ENCODE data around the gene C10orf62. TPM values are rescaled to one million over a fixed set of nuclear protein-coding genes. Genes with fewer than 3 reads are reported as not detected.

Gene C10orf62, protein sequence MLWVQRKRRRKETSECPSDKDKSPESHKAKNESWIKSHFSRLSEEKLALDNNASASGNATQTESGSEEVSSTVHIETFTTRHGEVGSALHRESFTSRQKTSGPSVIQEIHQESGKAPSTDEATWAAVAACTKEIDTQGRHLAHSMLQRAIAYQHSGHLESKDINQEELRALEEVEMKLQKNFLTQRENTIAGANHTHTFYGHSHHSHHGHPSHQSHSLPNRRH
- not detected in 2 replicates for total RNA-seq
- long read RNA-seq = 0 reads

DNA sequence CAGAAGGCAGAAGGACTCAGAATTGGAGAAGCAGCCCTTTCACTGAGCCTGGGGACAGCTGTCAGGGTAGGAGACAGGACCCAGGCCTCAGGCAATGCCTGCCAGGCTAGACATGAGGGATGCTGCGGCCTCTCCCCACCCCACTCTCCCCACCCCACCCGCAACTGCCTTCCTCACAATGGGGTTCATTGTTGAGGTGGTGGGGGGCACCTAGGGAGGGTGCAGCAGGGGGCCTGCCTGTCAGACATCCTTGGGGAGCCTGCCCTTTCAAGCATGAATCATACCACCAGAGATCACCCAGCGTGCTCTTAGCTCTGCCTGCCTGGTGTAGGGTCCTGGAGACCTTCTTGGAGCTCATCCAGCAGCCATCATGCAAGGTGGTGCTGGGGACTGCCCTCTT is at the start of gene C10orf62:
TSS of gene C10orf62 (plus strand) at position 243 of the 400 bp plus-strand sequence. CDS start 177 bp downstream, outside the sequence.
- Mint-ChIP-seq H3K4me1 (peaks cover 9% of the 10 kb centered on the region), H3K27ac (ENCODE audit: unreplicated experiment) (peak within 1 kb of the TSS; percentile 75), H3K27me3 (ENCODE audit: low read depth) (no peaks in the 10 kb centered on the region), H3K4me3 (no peak within 1 kb of the TSS), H3K36me3 (ENCODE audit: low read depth) (no peaks in the 10 kb centered on the region), H3K9me3 (no peaks in the 10 kb centered on the region)
- TF ChIP-seq, protein P1, sequence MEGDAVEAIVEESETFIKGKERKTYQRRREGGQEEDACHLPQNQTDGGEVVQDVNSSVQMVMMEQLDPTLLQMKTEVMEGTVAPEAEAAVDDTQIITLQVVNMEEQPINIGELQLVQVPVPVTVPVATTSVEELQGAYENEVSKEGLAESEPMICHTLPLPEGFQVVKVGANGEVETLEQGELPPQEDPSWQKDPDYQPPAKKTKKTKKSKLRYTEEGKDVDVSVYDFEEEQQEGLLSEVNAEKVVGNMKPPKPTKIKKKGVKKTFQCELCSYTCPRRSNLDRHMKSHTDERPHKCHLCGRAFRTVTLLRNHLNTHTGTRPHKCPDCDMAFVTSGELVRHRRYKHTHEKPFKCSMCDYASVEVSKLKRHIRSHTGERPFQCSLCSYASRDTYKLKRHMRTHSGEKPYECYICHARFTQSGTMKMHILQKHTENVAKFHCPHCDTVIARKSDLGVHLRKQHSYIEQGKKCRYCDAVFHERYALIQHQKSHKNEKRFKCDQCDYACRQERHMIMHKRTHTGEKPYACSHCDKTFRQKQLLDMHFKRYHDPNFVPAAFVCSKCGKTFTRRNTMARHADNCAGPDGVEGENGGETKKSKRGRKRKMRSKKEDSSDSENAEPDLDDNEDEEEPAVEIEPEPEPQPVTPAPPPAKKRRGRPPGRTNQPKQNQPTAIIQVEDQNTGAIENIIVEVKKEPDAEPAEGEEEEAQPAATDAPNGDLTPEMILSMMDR (conservative IDR thresholded peaks at IDR 0.05) = no peak
- DNase-seq (ENCODE audit: low read depth, low spot score) = no peak

DNA sequence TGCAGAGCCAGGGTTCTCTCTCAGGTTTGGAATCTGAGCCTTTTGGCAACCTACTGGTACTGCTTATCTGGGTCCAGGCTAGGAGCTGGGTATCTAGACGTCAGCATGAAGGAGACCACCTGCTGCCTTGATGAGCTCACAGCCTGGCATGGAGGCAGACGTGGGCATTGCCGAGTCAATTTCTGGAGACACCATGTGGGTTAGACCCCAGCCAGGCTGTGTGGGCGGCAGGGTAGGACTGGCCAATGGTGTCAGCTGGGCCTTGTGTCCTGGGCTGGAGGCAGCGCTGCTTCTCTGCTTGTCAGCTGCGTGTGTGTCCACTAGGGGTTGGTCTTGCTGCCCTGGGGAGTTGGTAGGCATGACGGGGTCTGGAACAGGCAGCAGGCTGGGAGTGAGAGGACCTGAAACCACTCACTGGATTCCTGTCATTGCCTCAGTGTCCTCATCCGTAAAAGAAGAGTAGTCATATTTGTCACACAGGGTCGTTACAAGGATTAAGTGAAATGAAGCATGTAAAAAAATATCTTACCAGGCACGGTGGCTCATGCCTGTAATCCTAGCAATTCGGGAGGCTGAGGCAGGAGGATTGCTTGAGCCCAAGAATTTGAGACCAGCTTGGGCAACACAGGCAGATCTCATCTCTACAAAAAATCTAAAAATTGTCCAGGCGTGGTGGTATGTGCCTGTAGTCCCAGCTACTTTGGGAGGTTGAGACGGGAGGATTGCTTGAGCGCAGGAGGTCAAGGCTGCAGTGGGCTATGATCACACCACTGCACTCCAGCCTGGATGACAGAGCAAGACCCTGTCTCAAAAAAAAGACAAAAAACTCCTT is 48.6 kb upstream of the C10orf62 start:
- Mint-ChIP-seq H3K9me3 (no peaks in the 10 kb centered on the region), H3K4me1 (peaks cover 24% of the 10 kb centered on the region), H3K36me3 (ENCODE audit: low read depth) (no peaks in the 10 kb centered on the region), H3K4me3 (no peak overlapping the region), H3K27ac (ENCODE audit: unreplicated experiment) (no peak overlapping the region), H3K27me3 (ENCODE audit: low read depth) (no peaks in the 10 kb centered on the region)
- no peak for DNase-seq (ENCODE audit: low read depth, low spot score)
- TF ChIP-seq, protein P1 (conservative IDR thresholded peaks at IDR 0.05) = no peak

DNA sequence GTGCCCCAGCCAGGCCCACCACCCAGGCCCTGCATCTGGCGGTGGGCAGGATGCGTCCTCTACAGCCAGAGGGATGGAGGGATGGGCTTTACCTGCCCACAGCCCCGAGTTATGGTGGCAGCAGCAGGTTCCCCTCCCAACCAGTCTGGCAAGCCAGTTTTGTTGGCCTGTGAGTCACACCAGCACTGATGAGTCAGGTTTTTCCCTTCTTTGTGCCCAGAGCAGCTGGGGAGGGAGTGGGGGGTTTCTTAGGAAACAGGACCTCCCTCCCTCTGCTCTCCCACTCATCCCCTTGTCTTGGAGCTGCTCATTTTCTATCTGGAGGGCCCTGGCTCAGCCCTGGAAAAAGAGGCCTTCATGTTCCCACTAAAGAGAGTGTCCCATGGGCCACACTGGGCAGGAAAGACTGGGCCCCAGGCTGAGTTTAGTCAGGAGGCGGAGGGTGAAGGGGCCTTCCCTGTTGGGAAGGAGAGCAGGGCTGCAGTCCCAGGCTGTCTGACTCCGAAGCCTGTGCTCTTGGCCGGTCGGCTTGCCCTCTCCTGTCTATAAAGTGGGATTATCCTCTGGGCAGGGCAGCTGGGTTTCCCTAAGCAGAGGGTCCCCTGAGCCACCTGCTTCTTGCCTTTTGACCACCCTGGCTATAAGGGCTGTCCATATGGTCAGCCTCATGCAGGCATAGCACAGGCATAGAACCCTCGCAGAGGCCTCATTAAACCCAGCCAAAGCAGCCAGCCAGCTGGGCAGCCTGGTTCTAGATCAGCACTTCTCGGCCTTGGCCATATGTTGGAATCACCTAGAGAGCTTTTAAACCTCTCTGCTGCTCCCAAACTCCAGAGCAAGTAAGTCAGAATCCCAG is 47.1 kb upstream of the C10orf62 start:
- no peak for DNase-seq (ENCODE audit: low read depth, low spot score)
- Mint-ChIP-seq H3K9me3 (no peaks in the 10 kb centered on the region), H3K27ac (ENCODE audit: unreplicated experiment) (peak overlapping the region; percentile 90), H3K36me3 (ENCODE audit: low read depth) (no peaks in the 10 kb centered on the region), H3K4me1 (peaks cover 31% of the 10 kb centered on the region), H3K4me3 (no peak overlapping the region), H3K27me3 (ENCODE audit: low read depth) (no peaks in the 10 kb centered on the region)
- TF ChIP-seq, protein P1 (conservative IDR thresholded peaks at IDR 0.05) = no peak

DNA sequence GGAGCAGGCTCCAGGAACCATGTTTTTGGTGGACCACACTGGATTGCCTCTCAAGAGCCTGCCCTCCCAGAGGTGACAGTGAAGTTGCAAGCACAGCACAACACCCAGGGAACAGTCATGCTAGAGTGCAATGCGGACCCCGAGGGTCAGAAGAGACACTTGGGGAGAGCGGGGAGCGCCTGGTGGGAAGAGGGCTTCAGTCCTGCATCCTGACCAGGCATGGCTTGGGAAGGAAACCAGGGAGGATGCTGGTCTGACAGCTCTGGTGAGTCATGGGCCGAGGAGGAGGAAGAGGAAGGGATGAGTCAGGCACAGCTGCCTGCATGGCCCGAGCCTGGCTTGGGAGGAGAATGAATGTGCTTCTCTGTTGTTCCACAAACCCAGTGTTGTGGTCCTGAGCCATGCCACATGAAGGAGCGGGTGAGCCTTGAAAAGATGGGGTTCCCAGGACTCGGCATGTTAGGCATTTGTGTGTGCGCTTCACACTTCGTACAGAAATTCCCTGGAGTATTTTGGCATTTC is 46.4 kb upstream of the C10orf62 start:
- Mint-ChIP-seq H3K36me3 (ENCODE audit: low read depth) (no peaks in the 10 kb centered on the region), H3K27me3 (ENCODE audit: low read depth) (no peaks in the 10 kb centered on the region), H3K27ac (ENCODE audit: unreplicated experiment) (peak overlapping the region; percentile 90), H3K9me3 (no peaks in the 10 kb centered on the region), H3K4me1 (peaks cover 36% of the 10 kb centered on the region), H3K4me3 (no peak overlapping the region)
- TF ChIP-seq, protein P1 (conservative IDR thresholded peaks at IDR 0.05) = no peak
- DNase-seq (ENCODE audit: low read depth, low spot score) = no peak

Data from neural crest cell (in vitro differentiated cells).